Tibial artery (tissue), 4 donors: ENCODE results near the gene SFMBT1.
"Not testable (repeated sequence)": the region's sequence is repeated elsewhere in the genome, so short reads cannot be mapped to it uniquely, and the experiment has no call there.

ENCODE experiments used
- DNase-seq, 2 donors: peaks; one replicate each; pipeline ENCODE4 v3.0.0-alpha.2; 2019
- H3K27ac ChIP-seq, 2 donors: fragments of 200-600 bp; sonication (generic) in 1 of 2; 1 replicate in 1 of 2; 2 replicates in 1 of 2; pipeline ENCODE4 v1.5.1; 2018 to 2019; ENCODE audit warnings: mild to moderate bottlenecking in 1 of 2
- H3K27me3 ChIP-seq, 2 donors: fragments of 200-600 bp; sonication (generic) in 1 of 2; one replicate each; pipeline versions ENCODE4 v1.5.1 to v1.6.0; 2016 to 2019
- H3K36me3 ChIP-seq, 3 donors: fragments of 200-600 bp; sonication (generic) in 2 of 3; one replicate each; pipeline ENCODE4 v1.5.1; 2016 to 2019; ENCODE audit warnings: mild to moderate bottlenecking in 2 of 3
- H3K4me1 ChIP-seq, 4 donors: fragments of 200-600 bp; sonication (generic) in 2 of 4; 1 replicate in 3 of 4; 2 replicates in 1 of 4; pipeline ENCODE4 v1.5.1; 2016 to 2019
- H3K4me3 ChIP-seq, 2 donors: fragments of 200-600 bp; sonication (generic) in 1 of 2; 1 replicate in 1 of 2; 2 replicates in 1 of 2; pipeline ENCODE4 v1.5.1; 2018 to 2019; ENCODE audit warnings: mild to moderate bottlenecking in 2 of 2
- H3K9me3 ChIP-seq, 3 donors: fragments of 200-600 bp; sonication (generic) in 1 of 3; one replicate each; pipeline ENCODE4 v1.5.1; 2016 to 2019
- CTCF ChIP-seq, 2 experiments: fragments of 200-600 bp in 1 of 2; fragments of 450-650 bp in 1 of 2; IDR thresholded peaks; one replicate each; pipeline ENCODE4 v1.5.1; 2017 to 2019; ENCODE audit warnings: antibody characterized with exemption in 2 of 2, mild to moderate bottlenecking in 1 of 2, moderate library complexity in 1 of 2
- intact Hi-C: fragments of 100-400 bp; cut with DNase I; formaldehyde crosslinking; loops from one replicate; pipeline ENCODE4 v1.15.0; 2023; ENCODE audit warnings: low total_unique reads

SFMBT1 gene

GRCh38 chr3:53042651-53043050 lies 3.2 kb downstream of the SFMBT1 start:
- no peaks in the 10 kb centered on the region for H3K27me3 ChIP-seq
- no peaks in the 10 kb centered on the region for H3K9me3 ChIP-seq
- no peak for TF ChIP-seq CTCF (IDR thresholded peaks at IDR 0.05)
- no peak for DNase-seq
- H3K4me3 ChIP-seq: no peak overlapping the region
- no peaks in the 10 kb centered on the region for H3K36me3 ChIP-seq
- H3K4me1 ChIP-seq: peaks cover 0 to 15% (median 9%) of the 10 kb centered on the region in 4 donors
- intact Hi-C loops: no loop called here
- no peak overlapping the region for H3K27ac ChIP-seq

- no peak for DNase-seq
- intact Hi-C loops: no loop called here
- Histone ChIP-seq H3K36me3 (no peaks in the 10 kb centered on the region), H3K27ac (no peak overlapping the region), H3K27me3 (no peaks in the 10 kb centered on the region), H3K9me3 (no peaks in the 10 kb centered on the region), H3K4me3 (no peak overlapping the region), H3K4me1 (peaks cover 0 to 10% (median 3%) of the 10 kb centered on the region in 4 donors)
- TF ChIP-seq CTCF (IDR thresholded peaks at IDR 0.05): no peak
These were observed 5.5 kb downstream of the SFMBT1 start for GRCh38 chr3:53040351-53040820.

- H3K9me3 ChIP-seq: no peaks in the 10 kb centered on the region
- TF ChIP-seq CTCF (IDR thresholded peaks at IDR 0.05): no peak
- H3K36me3 ChIP-seq: no peaks in the 10 kb centered on the region
- H3K4me3 ChIP-seq: no peak overlapping the region
- no peaks in the 10 kb centered on the region for H3K27me3 ChIP-seq
- intact Hi-C loops: no loop called here
- peaks cover 0 to 9% (median 2%) of the 10 kb centered on the region in 4 donors for H3K4me1 ChIP-seq
- DNase-seq: no peak
- H3K27ac ChIP-seq: no peak overlapping the region
These were observed 6.5 kb downstream of the SFMBT1 start for GRCh38 chr3:53039376-53039752.

GRCh38 chr3:53038679-53039375 lies 7.0 kb downstream of the SFMBT1 start:
- intact Hi-C loops: no loop called here
- Histone ChIP-seq H3K36me3 (no peaks in the 10 kb centered on the region), H3K4me3 (no peak overlapping the region), H3K27ac (no peak overlapping the region), H3K27me3 (no peaks in the 10 kb centered on the region), H3K9me3 (no peaks in the 10 kb centered on the region), H3K4me1 (peaks cover 0 to 4% (median 0%) of the 10 kb centered on the region in 4 donors)
- DNase-seq: no peak
- no peak for TF ChIP-seq CTCF (IDR thresholded peaks at IDR 0.05)

- Histone ChIP-seq H3K27me3 (no peaks in the 10 kb centered on the region), H3K27ac (no peak overlapping the region), H3K9me3 (no peaks in the 10 kb centered on the region), H3K4me3 (no peak overlapping the region), H3K36me3 (no peaks in the 10 kb centered on the region), H3K4me1 (peaks cover 0 to 2% (median 0%) of the 10 kb centered on the region in 4 donors)
- TF ChIP-seq CTCF (IDR thresholded peaks at IDR 0.05): no peak
- DNase-seq: no peak
- intact Hi-C loops: no loop called here
These were observed 9.9 kb downstream of the SFMBT1 start for GRCh38 chr3:53035825-53036619.

- H3K36me3 ChIP-seq, DNase-seq, H3K27me3 ChIP-seq, H3K4me1 ChIP-seq, H3K27ac ChIP-seq, intact Hi-C loops, H3K9me3 ChIP-seq, H3K4me3 ChIP-seq: not testable (repeated sequence)
These were observed 10.9 kb downstream of the SFMBT1 start for GRCh38 chr3:53035018-53035417.

- H3K9me3 ChIP-seq, H3K4me3 ChIP-seq, H3K36me3 ChIP-seq, H3K27me3 ChIP-seq, H3K4me1 ChIP-seq, intact Hi-C loops, DNase-seq, H3K27ac ChIP-seq: not testable (repeated sequence)
These were observed 11.5 kb downstream of the SFMBT1 start for GRCh38 chr3:53034411-53034810.
